Kidney (tissue), 14 donors: ENCODE data around the gene HSP90AB1. TPM values are rescaled to one million over a fixed set of nuclear protein-coding genes. Genes with fewer than 3 reads are reported as not detected.

Source experiments
- DNase-seq, 5 donors: peaks; one replicate each; pipeline ENCODE4 v3.0.0-alpha.2; 2013 to 2020
- FAIRE-seq: peaks from 2 replicates; lab custom pipeline; 2012; peaks lifted over from hg19 to GRCh38; lab: Jason Lieb, UNC
- H3K27ac ChIP-seq, 2 donors: one replicate each; pipeline ENCODE4 v1.7.0; 2013; ENCODE audit warnings: low read depth in 2 of 2, low read length in 2 of 2, inconsistent platforms in 1 of 2
- H3K27me3 ChIP-seq: one replicate; pipeline ENCODE4 v1.7.1; 2013; ENCODE audit warnings: low read length, inconsistent platforms; ENCODE audit not compliant: control insufficient read depth, insufficient read depth
- H3K36me3 ChIP-seq, 3 donors: one replicate each; pipeline versions ENCODE4 v1.7.0 to v1.7.1; 2013; ENCODE audit warnings: low read length in 3 of 3, control low read depth in 1 of 3, inconsistent platforms in 1 of 3; ENCODE audit not compliant: insufficient read depth in 3 of 3, control insufficient read depth in 2 of 3
- H3K4me1 ChIP-seq, 3 donors: one replicate each; pipeline versions ENCODE4 v1.7.0 to v1.7.1; 2013; ENCODE audit warnings: low read length in 3 of 3, inconsistent platforms in 1 of 3, low read depth in 1 of 3; ENCODE audit not compliant: control insufficient read depth in 2 of 3, insufficient read depth in 2 of 3
- H3K4me3 ChIP-seq, 3 donors: one replicate each; pipeline versions ENCODE4 v1.7.0 to v1.8.1; 2013; ENCODE audit warnings: low read length in 3 of 3, control low read depth in 1 of 3, inconsistent platforms in 1 of 3
- H3K9ac ChIP-seq, 3 donors: one replicate each; pipeline versions ENCODE4 v1.7.0 to v1.7.1; 2013; ENCODE audit warnings: low read length in 3 of 3, control low read depth in 1 of 3, inconsistent platforms in 1 of 3
- H3K9me3 ChIP-seq, 3 donors: one replicate each; pipeline versions ENCODE4 v1.7.0 to v1.7.1; 2013; ENCODE audit warnings: low read length in 3 of 3, control low read depth in 1 of 3, inconsistent platforms in 1 of 3; ENCODE audit not compliant: control insufficient read depth in 2 of 3, insufficient read depth in 1 of 3
- intact Hi-C: fragments of 100-400 bp; cut with DNase I; formaldehyde crosslinking; loops from one replicate; pipeline ENCODE4 v1.11.1; 2022
- polyA plus RNA-seq: library from polyadenylated mRNA; stranded (reverse); fragments of 350-450 nt; fragmentation: Illumina TruSeq; extraction: RNeasy Lipid Tissue Mini Kit (QIAGEN cat#74804); gene quantifications from one replicate; pipeline ENCODE4 v1.2.3, GENCODE V29; 2014; ENCODE audit warnings: low read depth, low replicate concordance; ENCODE audit not compliant: insufficient read depth
- total RNA-seq: library from RNA; stranded (reverse); fragmentation: NEBNext Ultra II Directional; extraction: Animal tissue kit (Norgen Biotek cat#: 25700); gene quantifications from one replicate; pipeline ENCODE4 v1.2.1, GENCODE V29; 2021
- TF ChIP-seq, protein P1 (sequence below): IDR thresholded peaks from 3 replicates; pipeline ENCODE4 v1.5.1; 2012; ENCODE audit warnings: mild to moderate bottlenecking, moderate library complexity, borderline replicate concordance; ENCODE audit not compliant: insufficient read depth; ENCODE audit errors: extremely low read depth
- donor health status: control.
- donor health status: control.
- donor health status: control.
- donor health status: control.
- donor health status: control.
- donor health status: DM: yes; HTN: yes; CAD: no.
- donor health status: Normal renal cell carcinoma (clear cell type).

HSP90AB1 gene
- total and polyA plus RNA-seq, 2 donors from 2014 or later = 499 to 551 TPM

DNA sequence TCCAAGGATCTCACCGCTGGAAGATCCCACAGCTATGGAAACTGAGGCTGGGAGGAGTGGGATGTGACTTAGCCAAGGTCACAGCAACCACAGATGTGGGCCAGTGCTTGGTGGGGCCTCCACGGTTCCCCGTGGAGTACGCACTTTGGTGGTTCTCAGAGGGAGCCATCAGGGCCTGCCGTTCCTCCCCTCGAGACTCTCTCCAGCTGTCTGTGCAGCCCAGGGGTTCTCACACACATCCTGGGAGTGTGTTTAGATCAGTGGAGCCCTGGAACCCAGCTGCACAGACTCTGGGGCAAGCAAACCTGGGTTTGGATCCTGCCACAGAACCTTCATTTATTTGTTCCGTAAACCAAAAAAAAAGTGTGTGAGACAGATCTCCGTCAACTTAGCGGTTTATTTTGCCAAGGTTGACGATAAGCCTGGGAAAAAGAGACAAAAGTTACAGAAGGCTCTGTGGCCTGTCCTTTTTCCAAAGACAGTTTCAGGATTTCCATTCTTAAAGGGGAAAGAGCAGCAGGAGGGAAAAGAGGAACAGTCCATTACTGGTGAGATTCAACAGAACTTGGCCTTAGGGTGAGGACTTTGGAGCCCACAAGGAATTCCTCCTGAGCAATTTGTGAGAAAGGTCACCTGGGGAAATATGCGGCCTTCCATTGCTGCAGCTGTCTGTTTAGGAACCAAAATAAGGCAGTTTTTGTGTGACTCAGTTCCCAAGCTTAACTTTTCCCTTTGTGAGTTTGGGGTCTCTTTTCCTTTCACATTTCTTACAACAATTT lies 43.7 kb upstream of the HSP90AB1 start:
- H3K4me3 ChIP-seq = no peak overlapping the region
- TF ChIP-seq, protein P1, sequence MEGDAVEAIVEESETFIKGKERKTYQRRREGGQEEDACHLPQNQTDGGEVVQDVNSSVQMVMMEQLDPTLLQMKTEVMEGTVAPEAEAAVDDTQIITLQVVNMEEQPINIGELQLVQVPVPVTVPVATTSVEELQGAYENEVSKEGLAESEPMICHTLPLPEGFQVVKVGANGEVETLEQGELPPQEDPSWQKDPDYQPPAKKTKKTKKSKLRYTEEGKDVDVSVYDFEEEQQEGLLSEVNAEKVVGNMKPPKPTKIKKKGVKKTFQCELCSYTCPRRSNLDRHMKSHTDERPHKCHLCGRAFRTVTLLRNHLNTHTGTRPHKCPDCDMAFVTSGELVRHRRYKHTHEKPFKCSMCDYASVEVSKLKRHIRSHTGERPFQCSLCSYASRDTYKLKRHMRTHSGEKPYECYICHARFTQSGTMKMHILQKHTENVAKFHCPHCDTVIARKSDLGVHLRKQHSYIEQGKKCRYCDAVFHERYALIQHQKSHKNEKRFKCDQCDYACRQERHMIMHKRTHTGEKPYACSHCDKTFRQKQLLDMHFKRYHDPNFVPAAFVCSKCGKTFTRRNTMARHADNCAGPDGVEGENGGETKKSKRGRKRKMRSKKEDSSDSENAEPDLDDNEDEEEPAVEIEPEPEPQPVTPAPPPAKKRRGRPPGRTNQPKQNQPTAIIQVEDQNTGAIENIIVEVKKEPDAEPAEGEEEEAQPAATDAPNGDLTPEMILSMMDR = no peak
- DNase-seq (peak in 1 of 5 donors; percentile 20), FAIRE-seq (no peak)
- no peak overlapping the region for H3K9ac ChIP-seq
- H3K9me3 ChIP-seq = no peaks in the 10 kb centered on the region
- peak overlapping the region in 1 of 2 donors; percentile 43 for H3K27ac ChIP-seq
- no peaks in the 10 kb centered on the region for H3K27me3 ChIP-seq
- H3K36me3 ChIP-seq = no peaks in the 10 kb centered on the region
- H3K4me1 ChIP-seq = peaks cover 0 to 6% (median 0%) of the 10 kb centered on the region in 3 donors
- intact Hi-C loops = no loop called here

DNA sequence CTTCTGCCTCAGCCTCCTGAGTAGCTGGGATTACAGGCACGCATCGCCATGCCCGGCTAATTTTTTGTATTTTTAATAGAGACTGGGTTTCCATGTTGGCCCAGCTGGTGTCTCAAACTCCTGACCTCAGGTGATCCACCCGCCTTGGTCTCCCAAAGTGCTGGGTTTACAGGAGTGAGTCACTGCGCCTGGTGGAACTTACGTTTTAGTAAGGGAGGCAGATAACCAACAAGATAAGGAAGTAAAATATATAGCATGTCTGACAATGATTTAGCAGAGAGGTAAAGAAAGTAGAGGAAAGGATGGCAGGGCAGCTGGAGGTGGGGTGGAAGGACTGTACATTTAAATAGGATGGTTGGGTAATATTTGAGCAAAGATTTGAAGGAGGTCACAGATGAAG lies 42.9 kb upstream of the HSP90AB1 start:
- DNase-seq (peak in 1 of 5 donors; percentile 4), FAIRE-seq (no peak)
- no peak overlapping the region for H3K27ac ChIP-seq
- no peaks in the 10 kb centered on the region for H3K9me3 ChIP-seq
- H3K9ac ChIP-seq = no peak overlapping the region
- H3K4me1 ChIP-seq = peaks cover 0 to 6% (median 0%) of the 10 kb centered on the region in 3 donors
- no peaks in the 10 kb centered on the region for H3K27me3 ChIP-seq
- no peak overlapping the region for H3K4me3 ChIP-seq
- intact Hi-C loops = no loop called here
- H3K36me3 ChIP-seq = no peaks in the 10 kb centered on the region
- TF ChIP-seq, protein P1 = no peak

DNA sequence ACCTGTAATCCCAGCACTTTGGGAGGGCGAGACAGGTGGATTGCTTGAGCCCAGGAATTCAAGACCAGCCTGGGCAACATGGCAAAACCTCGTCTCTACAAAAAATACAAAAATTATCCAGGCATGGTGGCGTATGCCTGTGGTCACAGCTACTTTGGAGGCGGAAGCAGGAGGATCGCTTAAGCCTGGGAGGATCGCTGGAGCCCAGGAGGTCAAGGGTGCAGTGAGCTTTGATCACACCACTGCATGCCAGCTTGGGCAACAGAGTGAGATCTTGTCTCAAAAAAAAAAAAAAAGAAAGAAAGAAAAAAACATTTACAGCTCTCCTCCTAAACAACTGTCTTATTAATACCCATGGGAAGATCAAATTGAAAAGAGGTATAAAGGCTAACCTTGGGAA lies 38.9 kb upstream of the HSP90AB1 start:
- Histone ChIP-seq H3K4me3 (no peak overlapping the region), H3K9me3 (no peaks in the 10 kb centered on the region), H3K27ac (no peak overlapping the region), H3K9ac (no peak overlapping the region), H3K36me3 (no peaks in the 10 kb centered on the region), H3K4me1 (peaks cover 0 to under 1% (median 0%) of the 10 kb centered on the region in 3 donors), H3K27me3 (no peaks in the 10 kb centered on the region)
- intact Hi-C loops = no loop called here
- TF ChIP-seq, protein P1 = no peak
- FAIRE-seq (no peak), DNase-seq (peak in 1 of 5 donors; percentile 3)

DNA sequence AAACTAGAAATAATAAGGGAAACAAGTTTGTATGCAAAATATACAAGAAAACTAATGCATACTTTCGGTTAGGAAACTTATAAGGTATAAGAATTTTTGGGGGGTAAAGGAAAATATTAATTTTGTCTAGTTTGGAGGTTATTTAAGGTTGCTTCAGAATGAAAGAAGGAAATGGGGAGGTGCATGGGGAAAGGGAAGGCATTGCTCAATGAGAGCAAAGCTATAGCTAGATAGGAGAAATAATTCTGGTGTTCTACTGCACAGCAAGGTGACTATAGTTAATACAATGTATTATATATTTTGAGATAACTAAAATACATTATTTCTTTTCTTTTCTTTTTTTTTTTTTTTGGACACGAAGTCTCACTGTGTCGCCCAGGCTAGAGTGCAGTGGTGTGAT lies 35.6 kb upstream of the HSP90AB1 start:
- FAIRE-seq (no peak), DNase-seq (no peak)
- no peaks in the 10 kb centered on the region for H3K27me3 ChIP-seq
- H3K9ac ChIP-seq = no peak overlapping the region
- TF ChIP-seq, protein P1 = no peak
- H3K9me3 ChIP-seq = no peaks in the 10 kb centered on the region
- H3K36me3 ChIP-seq = no peaks in the 10 kb centered on the region
- intact Hi-C loops = no loop called here
- H3K27ac ChIP-seq = no peak overlapping the region
- H3K4me1 ChIP-seq = no peaks in the 10 kb centered on the region
- H3K4me3 ChIP-seq = no peak overlapping the region
